ENCODE data around the gene CACNA2D3. TPM values are rescaled to one million over a fixed set of nuclear protein-coding genes. Genes with fewer than 3 reads are reported as not detected.

The CACNA2D3 gene
- total RNA-seq, 1 experiment from 2014 or later: not detected

DNA sequence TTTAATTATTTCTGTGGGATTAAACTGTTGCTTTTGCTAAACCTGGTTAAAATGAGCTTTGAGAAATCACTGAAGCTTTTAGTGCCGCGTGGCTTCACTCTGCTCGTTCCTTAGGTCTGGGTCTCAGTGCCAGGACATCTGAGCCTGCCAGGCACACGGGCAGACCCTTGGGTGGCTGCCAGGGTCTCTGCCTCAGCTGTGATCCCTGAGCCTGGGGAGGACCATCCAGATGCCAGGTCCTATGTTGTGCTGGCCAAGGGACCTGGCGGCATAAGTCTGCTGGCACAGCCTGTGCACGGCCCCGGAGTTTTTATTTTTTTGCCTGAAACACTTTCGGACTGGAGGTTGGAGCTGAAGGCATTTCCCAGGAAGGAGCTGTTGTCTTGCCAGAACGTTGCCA is 477.4 kb downstream of the CACNA2D3 start:
- TF ChIP-seq CTCF (IDR thresholded peaks at IDR 0.05; ENCODE audit: insufficient read depth in 1 of 2, low read depth in 1 of 2, low read length in 1 of 2, severe bottlenecking in 1 of 2, unreplicated experiment in 1 of 2): no peak
- Mint-ChIP-seq H3K27me3 (ENCODE audit: insufficient read depth, unreplicated experiment) (peaks cover 19% of the 10 kb centered on the region), H3K36me3 (ENCODE audit: insufficient read depth, unreplicated experiment) (no peaks in the 10 kb centered on the region), H3K9me3 (ENCODE audit: unreplicated experiment) (no peaks in the 10 kb centered on the region), H3K4me1 (ENCODE audit: low read depth, unreplicated experiment) (no peaks in the 10 kb centered on the region), H3K4me3 (ENCODE audit: unreplicated experiment) (no peak overlapping the region), H3K27ac (ENCODE audit: unreplicated experiment) (no peak overlapping the region)
- H3K27me3 ChIP-seq (replicated peaks; ENCODE audit: control insufficient read depth, insufficient read depth, low read length): no peaks in the 10 kb centered on the region
- no peak overlapping the region for H3K4me3 ChIP-seq (ENCODE audit: low read depth, low read length)
- no peak for DNase-seq
- BruUV-seq (replicated peaks): no TSS peak
- no peaks in the 10 kb centered on the region for H3K4me1 ChIP-seq
- intact Hi-C loops (cut with micrococcal nuclease; ENCODE audit: unreplicated experiment): no loop called here
- H3K9me3 ChIP-seq: no peaks in the 10 kb centered on the region
- ChIA-PET CTCF (no interaction called here), POLR2A (no interaction called here)
- H3K36me3 ChIP-seq (ENCODE audit: control insufficient read depth, insufficient read depth, low read length): no peaks in the 10 kb centered on the region

- Histone ChIP-seq H3K9me3 (no peaks in the 10 kb centered on the region), H3K27me3 (replicated peaks; ENCODE audit: control insufficient read depth, insufficient read depth, low read length) (no peaks in the 10 kb centered on the region), H3K4me3 (ENCODE audit: low read depth, low read length) (no peak overlapping the region), H3K36me3 (ENCODE audit: control insufficient read depth, insufficient read depth, low read length) (no peaks in the 10 kb centered on the region), H3K4me1 (no peaks in the 10 kb centered on the region)
- no peaks in the 10 kb centered on the region for H3K4me1 Mint-ChIP-seq (ENCODE audit: low read depth, unreplicated experiment)
- no peaks in the 10 kb centered on the region for H3K9me3 Mint-ChIP-seq (ENCODE audit: unreplicated experiment)
- no TSS peak for BruUV-seq (replicated peaks)
- peaks cover 24% of the 10 kb centered on the region for H3K27me3 Mint-ChIP-seq (ENCODE audit: insufficient read depth, unreplicated experiment)
- no peak for TF ChIP-seq CTCF (IDR thresholded peaks at IDR 0.05; ENCODE audit: insufficient read depth in 1 of 2, low read depth in 1 of 2, low read length in 1 of 2, severe bottlenecking in 1 of 2, unreplicated experiment in 1 of 2)
- no peak overlapping the region for H3K4me3 Mint-ChIP-seq (ENCODE audit: unreplicated experiment)
- H3K36me3 Mint-ChIP-seq (ENCODE audit: insufficient read depth, unreplicated experiment): no peaks in the 10 kb centered on the region
- intact Hi-C loops (cut with micrococcal nuclease; ENCODE audit: unreplicated experiment): no loop called here
- DNase-seq: no peak
- ChIA-PET POLR2A (no interaction called here), CTCF (no interaction called here)
- no peak overlapping the region for H3K27ac Mint-ChIP-seq (ENCODE audit: unreplicated experiment)
These were observed 478.3 kb downstream of the CACNA2D3 start for GRCh38 chr3:54600441-54601204.

GRCh38 chr3:54604495-54604894 is 482.1 kb downstream of the CACNA2D3 start:
- H3K4me1 ChIP-seq: no peaks in the 10 kb centered on the region
- no peak overlapping the region for H3K27ac Mint-ChIP-seq (ENCODE audit: unreplicated experiment)
- H3K36me3 Mint-ChIP-seq (ENCODE audit: insufficient read depth, unreplicated experiment): peaks cover 6% of the 10 kb centered on the region
- intact Hi-C loops (cut with micrococcal nuclease; ENCODE audit: unreplicated experiment): no loop called here
- no peak overlapping the region for H3K4me3 ChIP-seq (ENCODE audit: low read depth, low read length)
- H3K4me3 Mint-ChIP-seq (ENCODE audit: unreplicated experiment): no peak overlapping the region
- TF ChIP-seq CTCF (IDR thresholded peaks at IDR 0.05; ENCODE audit: insufficient read depth in 1 of 2, low read depth in 1 of 2, low read length in 1 of 2, severe bottlenecking in 1 of 2, unreplicated experiment in 1 of 2): no peak
- no peaks in the 10 kb centered on the region for H3K36me3 ChIP-seq (ENCODE audit: control insufficient read depth, insufficient read depth, low read length)
- ChIA-PET CTCF (no interaction called here), POLR2A (no interaction called here)
- no peaks in the 10 kb centered on the region for H3K27me3 ChIP-seq (replicated peaks; ENCODE audit: control insufficient read depth, insufficient read depth, low read length)
- H3K9me3 Mint-ChIP-seq (ENCODE audit: unreplicated experiment): no peaks in the 10 kb centered on the region
- H3K27me3 Mint-ChIP-seq (ENCODE audit: insufficient read depth, unreplicated experiment): peaks cover 22% of the 10 kb centered on the region
- BruUV-seq (replicated peaks): no TSS peak
- H3K4me1 Mint-ChIP-seq (ENCODE audit: low read depth, unreplicated experiment): no peaks in the 10 kb centered on the region
- DNase-seq: no peak
- H3K9me3 ChIP-seq: no peaks in the 10 kb centered on the region

All from Caco-2 (cell line).